Measurements from ENCODE around the gene ALPL.

Gene ALPL

DNA sequence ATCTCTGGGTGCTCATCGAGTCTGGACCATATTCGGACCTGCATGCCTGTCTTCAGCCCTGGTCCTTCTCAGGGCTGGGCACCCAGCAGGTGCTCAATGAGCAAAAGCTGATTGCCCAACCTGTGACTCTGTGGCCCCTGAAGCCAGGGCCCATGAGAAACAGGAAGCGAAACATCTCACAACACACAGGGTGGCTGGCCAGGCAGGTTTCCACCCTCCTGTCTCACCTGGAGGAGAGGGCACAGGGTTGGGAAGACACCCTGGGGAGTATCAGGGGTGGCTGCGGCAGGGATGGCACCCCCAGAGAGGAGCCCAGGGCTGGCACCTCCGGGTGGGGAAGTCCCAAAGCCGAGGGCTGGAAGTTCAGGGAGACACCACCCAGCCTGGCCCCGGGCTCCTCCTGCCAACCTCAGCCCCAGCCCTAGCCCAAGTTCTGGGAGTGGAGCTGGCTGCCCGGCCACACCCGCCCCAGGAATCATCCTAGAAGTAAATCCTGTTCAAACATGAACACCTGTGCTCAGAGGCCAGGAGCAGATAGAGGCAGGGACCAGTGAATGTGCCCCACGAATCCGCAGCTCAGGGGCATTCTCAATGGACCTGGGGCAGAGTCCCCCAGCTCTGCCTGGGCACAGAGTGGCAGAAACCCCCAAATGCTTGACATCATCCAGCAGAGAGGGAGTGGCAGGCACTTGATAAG, 105.3 kb downstream of the ALPL start:
- TF ChIP-seq CTCF (IDR thresholded peaks at IDR 0.05; ENCODE audit: borderline replicate concordance, insufficient read depth, low read depth, low read length): no peak
- H3K4me3 ChIP-seq (ENCODE audit: low read depth, low read length): no peak overlapping the region

DNA sequence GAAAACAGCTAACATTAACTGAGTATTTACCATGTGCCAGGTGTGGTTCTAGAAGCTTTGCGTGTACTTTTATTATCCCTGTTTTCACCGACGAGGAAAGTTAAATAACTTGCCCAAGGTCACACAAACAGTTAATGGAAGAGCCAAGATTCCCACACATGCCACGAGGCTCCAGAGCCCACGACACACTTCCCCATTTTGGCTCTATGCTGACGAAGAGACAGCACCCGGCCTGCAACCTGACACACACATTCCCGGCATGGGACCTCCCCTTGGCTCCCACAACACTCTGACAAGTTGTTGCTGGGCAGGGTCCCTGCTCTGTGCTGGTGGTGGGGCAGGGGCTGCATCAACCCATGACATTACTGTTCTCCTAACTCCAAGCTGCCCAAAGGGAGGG, 107.1 kb downstream of the ALPL start:
- no peak for TF ChIP-seq CTCF (IDR thresholded peaks at IDR 0.05; ENCODE audit: borderline replicate concordance, insufficient read depth, low read depth, low read length)
- no peak overlapping the region for H3K4me3 ChIP-seq (ENCODE audit: low read depth, low read length)

DNA sequence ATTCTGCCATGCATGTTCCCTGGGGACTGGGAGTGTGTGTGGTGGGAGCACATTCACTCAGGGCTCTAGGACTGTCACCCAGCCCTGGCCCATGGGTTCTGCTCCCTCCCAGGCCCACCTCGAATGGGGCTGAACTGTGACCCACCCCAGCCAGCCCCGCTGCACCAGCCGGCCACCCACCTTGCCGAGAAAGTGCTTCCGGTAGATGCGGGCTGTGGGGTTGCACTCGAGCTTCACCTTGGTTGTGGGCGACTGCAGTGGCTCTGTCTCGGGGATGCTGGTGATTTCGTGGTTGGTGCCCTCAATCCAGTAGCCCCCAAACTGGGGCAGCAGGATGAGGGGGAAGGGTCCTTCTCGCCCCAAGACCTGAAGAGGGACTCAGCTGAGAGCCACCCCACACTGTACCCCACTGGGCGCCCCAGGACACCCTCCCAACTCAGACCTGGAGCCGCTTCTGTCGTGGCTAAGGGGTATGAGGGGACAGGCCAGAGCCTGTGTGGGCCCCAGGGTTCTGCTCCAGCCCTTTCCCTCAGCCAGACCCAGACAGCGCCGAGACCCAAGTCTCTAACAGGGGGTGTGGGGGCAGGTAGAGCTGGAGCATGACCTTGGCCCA, 108.0 kb downstream of the ALPL start:
- TF ChIP-seq CTCF (IDR thresholded peaks at IDR 0.05; ENCODE audit: borderline replicate concordance, insufficient read depth, low read depth, low read length): no peak
- H3K4me3 ChIP-seq (ENCODE audit: low read depth, low read length): no peak overlapping the region

DNA sequence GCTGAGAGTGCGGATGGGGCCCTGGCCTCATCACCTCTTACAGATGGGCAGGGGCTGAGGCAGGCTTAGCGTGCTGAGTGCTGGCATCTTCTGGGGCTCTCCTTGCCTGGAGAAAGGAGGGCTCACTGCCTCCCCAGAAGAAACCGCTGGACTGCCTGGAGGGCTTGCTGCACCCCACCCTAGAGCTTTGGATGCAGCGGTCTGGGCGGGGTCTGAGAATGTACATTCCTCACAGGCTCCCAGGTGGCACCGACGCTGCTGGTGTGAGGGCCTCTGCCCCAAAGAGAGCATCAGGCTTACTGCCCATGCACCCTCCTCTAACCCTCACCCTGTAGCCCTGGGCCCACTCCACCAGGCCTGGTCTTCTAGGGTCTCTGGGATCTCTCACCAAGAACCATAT, 108.8 kb downstream of the ALPL start:
- H3K4me3 ChIP-seq (ENCODE audit: low read depth, low read length): no peak overlapping the region
- no peak for TF ChIP-seq CTCF (IDR thresholded peaks at IDR 0.05; ENCODE audit: borderline replicate concordance, insufficient read depth, low read depth, low read length)

DNA sequence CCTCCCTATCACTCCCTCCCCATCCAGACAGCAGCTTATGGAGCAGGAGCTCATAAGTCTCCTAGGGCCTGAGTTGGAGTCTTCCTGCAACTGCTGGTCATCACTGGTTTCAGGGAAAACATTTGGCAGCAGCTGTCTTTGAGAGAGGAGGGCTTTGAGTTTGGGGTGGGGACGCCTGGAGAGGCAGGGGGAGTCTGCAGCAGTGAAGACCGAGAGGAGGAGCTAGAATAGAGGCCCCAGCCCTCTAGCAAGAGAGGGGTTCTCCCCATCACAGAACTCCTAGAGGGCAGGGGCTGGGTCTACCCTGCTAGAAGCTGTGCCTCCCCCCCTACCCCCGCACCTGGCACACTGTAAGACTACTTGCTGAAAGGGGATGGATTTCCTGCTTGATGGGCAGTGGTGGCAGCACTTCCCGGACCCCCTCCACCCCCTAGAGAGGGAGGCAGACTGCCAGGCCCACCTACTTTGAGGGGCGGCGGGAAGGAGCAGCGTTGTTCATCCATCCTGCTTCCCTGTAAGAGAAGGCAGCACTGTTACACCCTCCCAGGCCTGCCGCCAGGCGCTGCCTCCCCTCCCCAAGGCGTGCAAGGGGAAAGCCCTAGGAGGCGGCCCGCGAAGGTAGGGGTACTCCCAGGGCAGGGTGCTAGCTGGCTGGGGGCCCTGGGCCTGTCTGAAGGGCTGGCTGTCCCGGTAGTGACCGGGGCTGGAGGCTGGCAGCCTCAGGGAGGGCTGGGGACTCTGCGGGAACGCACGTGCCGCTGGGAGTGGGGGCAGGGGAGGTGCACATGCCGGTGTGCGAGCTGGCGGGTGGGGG, 109.5 kb downstream of the ALPL start:
- no peak for TF ChIP-seq CTCF (IDR thresholded peaks at IDR 0.05; ENCODE audit: borderline replicate concordance, insufficient read depth, low read depth, low read length)
- no peak overlapping the region for H3K4me3 ChIP-seq (ENCODE audit: low read depth, low read length)

- no peak for TF ChIP-seq CTCF (IDR thresholded peaks at IDR 0.05; ENCODE audit: borderline replicate concordance, insufficient read depth, low read depth, low read length)
- no peak overlapping the region for H3K4me3 ChIP-seq (ENCODE audit: low read depth, low read length)
These were observed 110.2 kb downstream of the ALPL start for GRCh38 chr1:21619375-21619947.
